Natural killer cell (primary cell): ENCODE data around the gene XRCC6. TPM values are rescaled to one million over a fixed set of nuclear protein-coding genes. Genes with fewer than 3 reads are reported as not detected.

Source experiments
- ATAC-seq, 3 donors: fragments of 150-1000 bp in 2 of 3; fragments of 200-7000 bp in 1 of 3; cut with Tn5 transposase; 1 replicate in 1 of 3; 2 replicates in 2 of 3; pipeline ENCODE4 v1.10.0; 2021; ENCODE audit warnings: mild to moderate bottlenecking in 2 of 3, moderate library complexity in 2 of 3
- DNase-seq, 2 donors: peaks; one replicate each; pipeline versions ENCODE4 v3.0.0 to v3.0.0-alpha.2; 2013 to 2021; ENCODE audit warnings: mixed read lengths in 1 of 2
- H3K27ac ChIP-seq: one replicate; pipeline ENCODE4 v1.5.1; 2013; ENCODE audit warnings: mild to moderate bottlenecking, low read length
- H3K27me3 ChIP-seq: one replicate; pipeline ENCODE4 v1.6.1; 2013; ENCODE audit warnings: low read length; ENCODE audit not compliant: control insufficient read depth, insufficient read depth
- H3K36me3 ChIP-seq: one replicate; pipeline ENCODE4 v1.6.1; 2013; ENCODE audit warnings: low read length; ENCODE audit not compliant: control insufficient read depth, insufficient read depth
- H3K4me1 ChIP-seq: one replicate; pipeline ENCODE4 v1.6.1; 2013; ENCODE audit warnings: low read length; ENCODE audit not compliant: control insufficient read depth, insufficient read depth
- H3K4me3 ChIP-seq: one replicate; pipeline ENCODE4 v1.5.1; 2013; ENCODE audit warnings: low read length
- H3K9me3 ChIP-seq: one replicate; pipeline ENCODE4 v1.6.1; 2013; ENCODE audit warnings: low read length; ENCODE audit not compliant: control insufficient read depth, insufficient read depth
- H3K27ac Mint-ChIP-seq, 2 donors: one replicate each; pipeline ENCODE4 v1.8.0; 2022; ENCODE audit warnings: mild to moderate bottlenecking in 2 of 2, mixed read lengths in 2 of 2, moderate library complexity in 1 of 2
- H3K27me3 Mint-ChIP-seq, 2 donors: one replicate each; pipeline ENCODE4 v1.8.0; 2022; ENCODE audit warnings: low read depth in 2 of 2, mixed read lengths in 2 of 2
- H3K36me3 Mint-ChIP-seq: one replicate; pipeline ENCODE4 v1.8.0; 2022; ENCODE audit warnings: mixed read lengths
- H3K4me1 Mint-ChIP-seq, 2 donors: one replicate each; pipeline ENCODE4 v1.8.0; 2022; ENCODE audit warnings: mixed read lengths in 2 of 2
- H3K4me3 Mint-ChIP-seq: one replicate; pipeline ENCODE4 v1.8.0; 2022; ENCODE audit warnings: mild to moderate bottlenecking, moderate library complexity, mixed read lengths
- H3K9me3 Mint-ChIP-seq, 2 donors: one replicate each; pipeline ENCODE4 v1.8.0; 2022; ENCODE audit warnings: mixed read lengths in 2 of 2
- CTCF ChIP-seq: fragments of 200-600 bp; IDR thresholded peaks from one replicate; pipeline ENCODE4 v1.8.0; 2022; ENCODE audit warnings: antibody characterized with exemption
- WGBS: methylation state at CpG from one replicate; pipeline ENCODE4 v1.1.7; 2013; ENCODE audit warnings: missing lambda C conversion rate; ENCODE audit not compliant: insufficient coverage; 5-methylcytosine and 5-hydroxymethylcytosine counted together
- intact Hi-C: fragments of 100-400 bp; cut with micrococcal nuclease; formaldehyde crosslinking; loops from one replicate; pipeline ENCODE4 v1.14.2; 2022
- total RNA-seq, 4 donors: library from RNA; stranded (reverse); fragments of 120-200 nt in 1 of 4; gene quantifications; one replicate each; pipeline versions ENCODE4 v1.2.3 to v1.2.4, GENCODE V29; 2013 to 2022

Gene XRCC6
- total RNA-seq, 3 donors from 2014 or later (not counting 1 experiment from before 2014, with no cell fraction given), result 134 to 142 (median 140) TPM

- no peak overlapping the region for H3K4me3 Mint-ChIP-seq
- TF ChIP-seq CTCF, result no peak
- no peaks in the 10 kb centered on the region for H3K9me3 Mint-ChIP-seq
- peak overlapping the region in 1 of 2 donors; percentile 8 for H3K27ac Mint-ChIP-seq
- H3K27me3 Mint-ChIP-seq, result no peaks in the 10 kb centered on the region
- H3K36me3 ChIP-seq, result peaks cover 25% of the 10 kb centered on the region
- H3K4me1 Mint-ChIP-seq, result peaks cover 11 to 15% of the 10 kb centered on the region in 2 donors
- 78% methylated on average over 5 of the region's 6 CpGs for WGBS
- H3K9me3 ChIP-seq, result no peaks in the 10 kb centered on the region
- H3K27me3 ChIP-seq, result no peaks in the 10 kb centered on the region
- DNase-seq (peak in 1 of 2 donors; percentile 31), ATAC-seq (peak in 1 of 3 donors; percentile 34)
- peaks cover 8% of the 10 kb centered on the region for H3K36me3 Mint-ChIP-seq
- no peak overlapping the region for H3K27ac ChIP-seq
- intact Hi-C loops, result no loop called here
- no peaks in the 10 kb centered on the region for H3K4me1 ChIP-seq
- no peak overlapping the region for H3K4me3 ChIP-seq
Observed at GRCh38 chr22:41672780-41673509, 51.9 kb downstream of the XRCC6 start.

- no peak for TF ChIP-seq CTCF
- intact Hi-C loops, result no loop called here
- Histone ChIP-seq H3K27me3 (no peaks in the 10 kb centered on the region), H3K4me1 (no peaks in the 10 kb centered on the region), H3K36me3 (peaks cover 42% of the 10 kb centered on the region), H3K9me3 (no peaks in the 10 kb centered on the region), H3K4me3 (no peak overlapping the region), H3K27ac (no peak overlapping the region)
- H3K27ac Mint-ChIP-seq, result peak overlapping the region; percentile 49 to 57
- no peak overlapping the region for H3K4me3 Mint-ChIP-seq
- DNase-seq (no peak), ATAC-seq (no peak)
- H3K4me1 Mint-ChIP-seq, result peaks cover 12 to 16% of the 10 kb centered on the region in 2 donors
- no peaks in the 10 kb centered on the region for H3K9me3 Mint-ChIP-seq
- 96% methylated on average over 12 of the region's 12 CpGs for WGBS
- no peaks in the 10 kb centered on the region for H3K27me3 Mint-ChIP-seq
- peaks cover 8% of the 10 kb centered on the region for H3K36me3 Mint-ChIP-seq
Observed at GRCh38 chr22:41674846-41675340, 53.8 kb downstream of the XRCC6 start.

- TF ChIP-seq CTCF, result no peak
- Histone ChIP-seq H3K36me3 (peaks cover 49% of the 10 kb centered on the region), H3K27ac (no peak overlapping the region), H3K27me3 (no peaks in the 10 kb centered on the region), H3K4me3 (no peak overlapping the region), H3K4me1 (no peaks in the 10 kb centered on the region), H3K9me3 (no peaks in the 10 kb centered on the region)
- intact Hi-C loops, result no loop called here
- ATAC-seq, result no peak
- 92% methylated on average over 4 of the region's 4 CpGs for WGBS
- H3K27me3 Mint-ChIP-seq, result no peaks in the 10 kb centered on the region
- peaks cover 12 to 16% of the 10 kb centered on the region in 2 donors for H3K4me1 Mint-ChIP-seq
- H3K36me3 Mint-ChIP-seq, result peaks cover 8% of the 10 kb centered on the region
- no peak overlapping the region for H3K27ac Mint-ChIP-seq
- no peaks in the 10 kb centered on the region for H3K9me3 Mint-ChIP-seq
- H3K4me3 Mint-ChIP-seq, result no peak overlapping the region
- DNase-seq, result no peak
Observed at GRCh38 chr22:41676134-41676533, 55.0 kb downstream of the XRCC6 start.
